Measurements from ENCODE around the gene FBRSL1. TPM values are rescaled to one million over a fixed set of nuclear protein-coding genes. Genes with fewer than 3 reads are reported as not detected.
A peak's percentile ranks its signal among the peaks of the same experiment; 100 is the strongest.

The FBRSL1 gene
- total RNA-seq, 4 donors from 2014 or later: 14.4 to 28.1 (median 18.5) TPM

DNA sequence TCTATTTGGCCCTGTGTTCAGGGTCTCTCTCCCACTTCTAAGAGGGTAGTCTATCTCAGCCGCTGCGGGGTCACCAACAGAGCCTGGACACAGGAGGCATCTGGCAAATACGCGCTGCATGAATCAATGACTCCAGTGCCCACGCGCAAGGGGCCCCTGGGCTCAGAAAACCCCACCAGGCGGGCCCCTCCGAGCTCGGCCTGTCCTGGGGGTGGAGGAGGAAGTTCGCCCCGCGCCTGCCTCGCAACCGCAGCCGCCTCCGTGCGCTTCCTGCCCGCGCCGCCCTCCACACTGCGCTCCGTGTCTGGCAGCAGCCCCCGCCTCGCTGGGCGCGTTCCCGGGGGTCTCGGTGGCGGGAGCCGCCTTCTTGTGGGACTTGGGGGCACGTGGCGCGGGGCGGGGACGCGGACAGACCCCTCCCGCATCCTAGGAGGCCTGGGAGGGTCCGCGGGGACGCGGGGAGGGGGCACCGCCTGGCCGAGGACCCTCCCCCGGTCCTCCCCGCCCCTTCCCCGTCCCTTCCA lies 811 bp upstream of the FBRSL1 start:
- intact Hi-C loops (cut with DNase I): no loop called here
- Histone ChIP-seq H3K4me3 (peak overlapping the region; percentile 87 to 95 (median 91)), H3K9me3 (no peaks in the 10 kb centered on the region), H3K36me3 (peaks cover 0 to 8% (median 0%) of the 10 kb centered on the region in 4 donors), H3K4me1 (peaks cover 34 to 54% (median 47%) of the 10 kb centered on the region in 4 donors), H3K27me3 (no peaks in the 10 kb centered on the region), H3K27ac (replicated peaks in 1 of 4) (peak overlapping the region; percentile 78 to 84 (median 82))
- WGBS: 9% methylated on average over 25 of the region's 46 CpGs
- no peak for TF ChIP-seq EP300 (IDR thresholded peaks at IDR 0.05)
- TF ChIP-seq POLR2AphosphoS5 (IDR thresholded peaks at IDR 0.05): no peak
- TF ChIP-seq, protein P1, sequence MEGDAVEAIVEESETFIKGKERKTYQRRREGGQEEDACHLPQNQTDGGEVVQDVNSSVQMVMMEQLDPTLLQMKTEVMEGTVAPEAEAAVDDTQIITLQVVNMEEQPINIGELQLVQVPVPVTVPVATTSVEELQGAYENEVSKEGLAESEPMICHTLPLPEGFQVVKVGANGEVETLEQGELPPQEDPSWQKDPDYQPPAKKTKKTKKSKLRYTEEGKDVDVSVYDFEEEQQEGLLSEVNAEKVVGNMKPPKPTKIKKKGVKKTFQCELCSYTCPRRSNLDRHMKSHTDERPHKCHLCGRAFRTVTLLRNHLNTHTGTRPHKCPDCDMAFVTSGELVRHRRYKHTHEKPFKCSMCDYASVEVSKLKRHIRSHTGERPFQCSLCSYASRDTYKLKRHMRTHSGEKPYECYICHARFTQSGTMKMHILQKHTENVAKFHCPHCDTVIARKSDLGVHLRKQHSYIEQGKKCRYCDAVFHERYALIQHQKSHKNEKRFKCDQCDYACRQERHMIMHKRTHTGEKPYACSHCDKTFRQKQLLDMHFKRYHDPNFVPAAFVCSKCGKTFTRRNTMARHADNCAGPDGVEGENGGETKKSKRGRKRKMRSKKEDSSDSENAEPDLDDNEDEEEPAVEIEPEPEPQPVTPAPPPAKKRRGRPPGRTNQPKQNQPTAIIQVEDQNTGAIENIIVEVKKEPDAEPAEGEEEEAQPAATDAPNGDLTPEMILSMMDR (IDR thresholded peaks at IDR 0.05): no peak
- no peak for TF ChIP-seq POLR2A (IDR thresholded peaks at IDR 0.05; ENCODE audit: low read depth)
- no peak for DNase-seq (ENCODE audit: extremely low spot score)

DNA sequence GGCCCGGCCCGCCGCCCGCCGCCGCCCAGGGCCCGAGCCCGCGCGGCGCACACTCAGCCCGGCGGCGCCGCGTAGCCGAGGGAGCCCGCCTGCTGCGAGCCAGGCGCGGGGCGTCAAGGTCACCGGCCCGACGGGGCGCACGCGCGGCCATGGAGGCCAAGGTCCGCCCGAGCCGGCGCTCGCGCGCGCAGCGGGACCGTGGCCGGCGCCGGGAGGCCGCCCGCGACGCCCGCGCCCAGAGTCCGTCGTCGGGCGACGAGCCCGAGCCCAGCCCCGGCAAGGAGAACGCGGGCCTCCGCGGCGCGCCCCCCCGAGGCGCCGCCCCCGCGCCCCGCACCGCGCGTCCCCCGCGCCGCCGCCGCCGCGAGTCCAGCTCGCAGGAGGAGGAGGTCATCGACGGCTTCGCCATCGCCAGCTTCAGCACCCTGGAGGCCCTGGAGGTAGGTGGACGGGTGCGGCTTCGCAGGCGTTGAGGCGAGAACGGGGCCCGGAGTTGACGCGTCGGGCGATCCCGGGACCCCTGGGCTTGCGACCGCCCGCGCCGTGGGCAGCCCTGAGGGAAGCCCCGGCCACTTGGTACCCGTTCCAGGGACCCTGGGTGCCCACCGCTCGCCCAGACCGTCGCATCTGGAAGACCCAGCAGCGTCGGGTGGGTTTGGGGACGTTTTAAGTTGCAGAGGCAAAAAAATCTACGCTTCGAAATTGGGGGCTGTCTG lies 629 bp downstream of the FBRSL1 start:
- Histone ChIP-seq H3K27me3 (no peaks in the 10 kb centered on the region), H3K4me1 (peaks cover 48 to 68% (median 62%) of the 10 kb centered on the region in 4 donors), H3K4me3 (peak overlapping the region; percentile 60 to 95 (median 72)), H3K27ac (replicated peaks in 1 of 4) (peak overlapping the region in 3 of 4 donors; percentile 26 to 68 (median 35)), H3K36me3 (peaks cover 0 to 8% (median 2%) of the 10 kb centered on the region in 4 donors), H3K9me3 (no peaks in the 10 kb centered on the region)
- TF ChIP-seq, protein P1 (IDR thresholded peaks at IDR 0.05): no peak
- no peak for TF ChIP-seq POLR2AphosphoS5 (IDR thresholded peaks at IDR 0.05)
- no peak for TF ChIP-seq POLR2A (IDR thresholded peaks at IDR 0.05; ENCODE audit: low read depth)
- TF ChIP-seq EP300 (IDR thresholded peaks at IDR 0.05): no peak
- WGBS: 0% methylated on average over 23 of the region's 110 CpGs
- DNase-seq (ENCODE audit: extremely low spot score): no peak
- intact Hi-C loops (cut with DNase I): loop anchor here (10.0 kb wide), 2 partner anchors 346 to 406 kb away; partner anchors contain the start of genes DDX51 and NOC4L

DNA sequence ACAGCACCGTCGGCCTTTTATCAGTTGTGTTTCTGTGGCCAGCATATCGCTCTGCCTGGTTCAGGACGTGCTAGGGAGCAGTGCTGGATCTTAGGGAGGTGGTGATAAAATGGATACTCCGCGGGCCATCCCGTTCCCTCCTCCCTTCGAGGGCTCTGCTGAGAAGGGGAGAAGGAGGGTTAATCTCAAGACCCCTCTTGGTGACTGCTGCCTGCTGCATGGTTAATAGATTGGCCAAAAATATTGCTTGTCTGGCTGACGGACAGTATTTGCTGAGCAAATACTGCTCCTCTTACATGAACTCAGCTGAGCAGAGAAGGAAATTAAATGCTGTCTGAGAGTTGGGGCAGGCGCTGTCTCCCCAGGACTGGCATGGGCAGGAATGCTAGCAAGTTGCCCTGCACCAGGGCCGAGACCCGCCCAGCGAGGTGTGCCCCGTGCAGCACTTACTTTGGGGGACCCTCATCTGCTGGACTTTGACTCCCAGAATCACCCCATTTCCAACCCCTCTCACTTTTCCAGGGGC lies 1.2 kb downstream of the FBRSL1 start:
- Histone ChIP-seq H3K36me3 (peaks cover 0 to 8% (median 4%) of the 10 kb centered on the region in 4 donors), H3K27ac (replicated peaks in 1 of 4) (peak overlapping the region in 3 of 4 donors; percentile 26 to 68 (median 35)), H3K4me1 (peaks cover 54 to 74% (median 68%) of the 10 kb centered on the region in 4 donors), H3K9me3 (no peaks in the 10 kb centered on the region), H3K4me3 (peak overlapping the region; percentile 60 to 95 (median 72)), H3K27me3 (no peaks in the 10 kb centered on the region)
- TF ChIP-seq POLR2AphosphoS5 (IDR thresholded peaks at IDR 0.05) (no peak), EP300 (IDR thresholded peaks at IDR 0.05) (no peak), POLR2A (IDR thresholded peaks at IDR 0.05; ENCODE audit: low read depth) (no peak)
- TF ChIP-seq, protein P1 (IDR thresholded peaks at IDR 0.05): no peak
- intact Hi-C loops (cut with DNase I): loop anchor here (10.0 kb wide), 2 partner anchors 346 to 406 kb away; partner anchors contain the start of genes DDX51 and NOC4L
- no peak for DNase-seq (ENCODE audit: extremely low spot score)
- 16% methylated on average over 12 of the region's 14 CpGs for WGBS

DNA sequence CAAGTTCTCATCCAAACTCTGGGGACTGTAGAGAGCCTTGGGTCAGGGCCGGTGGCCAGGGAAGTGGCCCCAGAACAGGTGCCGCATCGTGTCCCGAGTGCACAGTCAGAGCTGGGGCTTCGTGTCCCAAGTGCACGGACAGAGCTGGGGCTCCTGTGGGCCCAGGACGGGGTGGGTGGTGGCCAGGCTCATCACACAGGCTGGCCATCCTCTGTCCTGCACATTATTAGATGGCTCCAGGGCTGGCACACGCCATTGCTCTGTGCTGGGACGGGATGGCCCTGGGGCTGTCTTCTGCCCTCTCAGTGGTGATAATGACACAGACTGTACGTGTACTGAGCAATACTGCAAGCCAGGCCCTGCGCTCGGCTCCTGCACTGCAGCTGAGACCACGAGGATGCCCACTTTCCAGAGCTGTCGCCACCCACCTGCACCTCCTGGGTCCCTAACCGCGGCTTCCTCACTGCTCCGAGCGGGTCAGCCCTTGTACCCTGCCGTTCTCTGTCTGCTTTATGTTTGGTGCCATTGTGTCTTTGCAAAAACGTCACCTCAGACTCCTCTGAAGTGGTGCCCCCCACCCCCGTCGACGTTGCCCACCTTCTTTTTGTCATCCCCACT lies 1.9 kb downstream of the FBRSL1 start:
- Histone ChIP-seq H3K4me1 (peaks cover 59 to 81% (median 75%) of the 10 kb centered on the region in 4 donors), H3K4me3 (peak overlapping the region; percentile 60 to 95 (median 72)), H3K9me3 (no peaks in the 10 kb centered on the region), H3K36me3 (peaks cover 0 to 8% (median 4%) of the 10 kb centered on the region in 4 donors), H3K27ac (replicated peaks in 1 of 4) (no peak overlapping the region), H3K27me3 (no peaks in the 10 kb centered on the region)
- TF ChIP-seq POLR2AphosphoS5 (IDR thresholded peaks at IDR 0.05) (no peak), POLR2A (IDR thresholded peaks at IDR 0.05; ENCODE audit: low read depth) (no peak), EP300 (IDR thresholded peaks at IDR 0.05) (no peak)
- TF ChIP-seq, protein P1 (IDR thresholded peaks at IDR 0.05): no peak
- 70% methylated on average over 23 of the region's 23 CpGs for WGBS
- DNase-seq (ENCODE audit: extremely low spot score): no peak
- intact Hi-C loops (cut with DNase I): loop anchor here (10.0 kb wide), 2 partner anchors 347 to 407 kb away; partner anchors contain the start of genes DDX51 and NOC4L

Data from esophagus muscularis mucosa (tissue), 4 donors.